ENCODE measurements around the gene IL37.

GRCh38 chr2:112918256-112918655, 7.3 kb downstream of the IL37 start:
- TF ChIP-seq, protein P1, sequence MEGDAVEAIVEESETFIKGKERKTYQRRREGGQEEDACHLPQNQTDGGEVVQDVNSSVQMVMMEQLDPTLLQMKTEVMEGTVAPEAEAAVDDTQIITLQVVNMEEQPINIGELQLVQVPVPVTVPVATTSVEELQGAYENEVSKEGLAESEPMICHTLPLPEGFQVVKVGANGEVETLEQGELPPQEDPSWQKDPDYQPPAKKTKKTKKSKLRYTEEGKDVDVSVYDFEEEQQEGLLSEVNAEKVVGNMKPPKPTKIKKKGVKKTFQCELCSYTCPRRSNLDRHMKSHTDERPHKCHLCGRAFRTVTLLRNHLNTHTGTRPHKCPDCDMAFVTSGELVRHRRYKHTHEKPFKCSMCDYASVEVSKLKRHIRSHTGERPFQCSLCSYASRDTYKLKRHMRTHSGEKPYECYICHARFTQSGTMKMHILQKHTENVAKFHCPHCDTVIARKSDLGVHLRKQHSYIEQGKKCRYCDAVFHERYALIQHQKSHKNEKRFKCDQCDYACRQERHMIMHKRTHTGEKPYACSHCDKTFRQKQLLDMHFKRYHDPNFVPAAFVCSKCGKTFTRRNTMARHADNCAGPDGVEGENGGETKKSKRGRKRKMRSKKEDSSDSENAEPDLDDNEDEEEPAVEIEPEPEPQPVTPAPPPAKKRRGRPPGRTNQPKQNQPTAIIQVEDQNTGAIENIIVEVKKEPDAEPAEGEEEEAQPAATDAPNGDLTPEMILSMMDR (IDR thresholded peaks at IDR 0.05), result no peak
- no peak for TF ChIP-seq EZH2 (IDR thresholded peaks at IDR 0.05; ENCODE audit: borderline replicate concordance, insufficient read depth, low read depth, low read length, poor library complexity, severe bottlenecking)
